BJ (cell line): ENCODE data around the gene CARD14. TPM values are rescaled to one million over a fixed set of nuclear protein-coding genes. Genes with fewer than 3 reads are reported as not detected.
"Not testable (repeated sequence)": the region's sequence is repeated elsewhere in the genome, so short reads cannot be mapped to it uniquely, and the experiment has no call there.

Experiments used
- CTCF ChIA-PET: fragments of 350-600 bp; formaldehyde crosslinking; extraction: SDS; loops from one replicate; lab custom pipeline; 2021; ENCODE audit warnings: antibody characterized with exemption, inconsistent platforms; lab: Yijun Ruan, JAX
- POLR2A ChIA-PET: fragments of 300-600 bp; sonication (Branson Sonifier 250); formaldehyde crosslinking; extraction: SDS; loops from one replicate; lab custom pipeline; 2021; ENCODE audit warnings: antibody characterized with exemption; lab: Charles Lee
- DNase-seq: peaks from one replicate; pipeline ENCODE4 v3.0.0-alpha.2; 2011; ENCODE audit warnings: low read depth
- H3K27me3 ChIP-seq: 2 replicates; pipeline ENCODE4 v1.6.0; 2011; ENCODE audit warnings: low read length; ENCODE audit not compliant: control insufficient read depth, insufficient read depth
- H3K36me3 ChIP-seq: 2 replicates; pipeline ENCODE4 v1.5.1; 2011; ENCODE audit warnings: low read length; ENCODE audit not compliant: control insufficient read depth, insufficient read depth
- H3K4me3 ChIP-seq: 2 replicates; pipeline ENCODE4 v1.5.1; 2011; ENCODE audit warnings: low read depth, mild to moderate bottlenecking, control low read depth, low read length
- polyA plus RNA-seq: library from polyadenylated mRNA; depleted of rRNA; stranded (reverse); fragments of >200 nt; gene quantifications from 2 replicates; pipeline ENCODE4 v1.2.3, GENCODE V29; 2011
- TF ChIP-seq, protein P1 (sequence below): IDR thresholded peaks from 2 replicates; pipeline ENCODE4 v1.5.1; 2011; ENCODE audit warnings: low read depth, mild to moderate bottlenecking, control low read depth, inconsistent platforms, low read length, moderate library complexity; ENCODE audit not compliant: insufficient read depth

CARD14 gene
- polyA plus RNA-seq, 1 experiment = not detected

DNA sequence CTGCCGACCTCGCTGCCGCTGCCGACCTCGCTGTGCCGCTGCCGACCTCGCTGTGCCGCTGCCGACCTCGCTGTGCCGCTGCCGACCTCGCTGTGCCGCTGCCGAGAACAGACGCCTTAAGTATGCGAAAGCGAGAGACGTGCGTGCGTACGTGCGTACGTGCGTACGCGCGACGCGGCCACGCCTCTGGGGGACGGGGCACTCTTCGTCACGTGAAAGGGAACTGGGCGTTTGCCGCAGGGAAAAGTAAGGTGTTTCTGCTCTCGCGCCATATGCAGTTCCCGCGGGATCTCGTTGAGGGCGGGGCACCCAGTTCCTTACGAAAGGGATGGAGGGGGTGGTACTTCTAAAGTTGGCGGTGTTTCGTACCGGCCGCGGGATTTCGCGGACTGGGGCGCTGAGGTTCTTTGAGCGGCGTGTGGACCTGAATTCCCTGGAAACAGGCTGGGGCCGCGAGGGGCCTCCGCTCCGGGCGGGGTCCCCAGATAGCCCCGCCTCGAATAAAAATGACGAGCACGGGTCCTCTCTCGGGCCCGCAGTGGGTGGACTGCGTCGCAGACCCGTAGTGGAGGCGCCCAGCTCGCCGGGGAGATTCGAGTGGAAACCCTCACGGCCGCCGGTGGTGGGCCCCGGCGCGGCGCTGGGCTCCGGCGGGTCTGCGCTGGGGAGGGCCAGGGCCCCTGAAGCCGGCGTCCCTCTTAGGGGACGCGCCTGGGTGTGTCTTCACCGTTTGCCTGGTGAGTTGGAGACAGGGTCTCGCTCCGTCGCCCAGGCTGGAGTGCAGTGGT, 22.6 kb upstream of the CARD14 start, which contains the start of gene EIF4A3:
EIF4A3 (minus strand) TSS at position 94 of the 788 bp plus-strand sequence. CDS start 167 bp downstream, outside the sequence.
- ChIA-PET POLR2A (no interaction called here), CTCF (interaction anchor here (1.0 to 3.0 kb wide), 4 partner anchors 46 to 115 kb away, joined by 3 to 18 read pairs (median 4); partner anchors contain the start of gene GAA)
- peaks cover 10% of the 10 kb centered on the region for H3K36me3 ChIP-seq
- TF ChIP-seq, protein P1, sequence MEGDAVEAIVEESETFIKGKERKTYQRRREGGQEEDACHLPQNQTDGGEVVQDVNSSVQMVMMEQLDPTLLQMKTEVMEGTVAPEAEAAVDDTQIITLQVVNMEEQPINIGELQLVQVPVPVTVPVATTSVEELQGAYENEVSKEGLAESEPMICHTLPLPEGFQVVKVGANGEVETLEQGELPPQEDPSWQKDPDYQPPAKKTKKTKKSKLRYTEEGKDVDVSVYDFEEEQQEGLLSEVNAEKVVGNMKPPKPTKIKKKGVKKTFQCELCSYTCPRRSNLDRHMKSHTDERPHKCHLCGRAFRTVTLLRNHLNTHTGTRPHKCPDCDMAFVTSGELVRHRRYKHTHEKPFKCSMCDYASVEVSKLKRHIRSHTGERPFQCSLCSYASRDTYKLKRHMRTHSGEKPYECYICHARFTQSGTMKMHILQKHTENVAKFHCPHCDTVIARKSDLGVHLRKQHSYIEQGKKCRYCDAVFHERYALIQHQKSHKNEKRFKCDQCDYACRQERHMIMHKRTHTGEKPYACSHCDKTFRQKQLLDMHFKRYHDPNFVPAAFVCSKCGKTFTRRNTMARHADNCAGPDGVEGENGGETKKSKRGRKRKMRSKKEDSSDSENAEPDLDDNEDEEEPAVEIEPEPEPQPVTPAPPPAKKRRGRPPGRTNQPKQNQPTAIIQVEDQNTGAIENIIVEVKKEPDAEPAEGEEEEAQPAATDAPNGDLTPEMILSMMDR = 0 out of 2 replicates have a peak, but pooled peaks have one; percentile 1
- peak within 1 kb of the TSS; percentile 68 for H3K4me3 ChIP-seq
- DNase-seq = peak; percentile 98
- H3K27me3 ChIP-seq = no peaks in the 10 kb centered on the region

DNA sequence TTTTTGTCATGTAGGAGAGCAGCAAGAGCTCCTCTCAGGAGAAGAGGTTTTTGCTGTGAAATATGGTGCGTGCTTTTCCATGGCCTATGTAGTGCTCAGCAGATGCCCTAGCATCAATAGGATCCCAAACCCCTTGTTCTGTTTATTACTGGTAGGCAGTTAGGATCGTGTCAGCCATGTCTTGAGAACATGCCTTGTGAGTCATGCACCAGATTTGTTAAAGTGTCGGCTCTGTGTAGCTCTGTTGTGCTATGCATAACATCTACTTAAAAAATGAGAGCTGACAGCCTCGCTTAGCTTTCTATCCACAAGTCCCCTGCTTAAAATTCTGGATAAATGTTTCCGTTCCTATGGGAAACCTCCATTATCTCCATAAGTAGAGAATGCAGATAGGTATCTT, 18.5 kb upstream of the CARD14 start:
- ChIA-PET POLR2A (no interaction called here), CTCF (no interaction called here)
- TF ChIP-seq, protein P1 = no peak
- H3K36me3 ChIP-seq = no peaks in the 10 kb centered on the region
- no peak overlapping the region for H3K4me3 ChIP-seq
- DNase-seq = peak; percentile 53
- no peaks in the 10 kb centered on the region for H3K27me3 ChIP-seq

DNA sequence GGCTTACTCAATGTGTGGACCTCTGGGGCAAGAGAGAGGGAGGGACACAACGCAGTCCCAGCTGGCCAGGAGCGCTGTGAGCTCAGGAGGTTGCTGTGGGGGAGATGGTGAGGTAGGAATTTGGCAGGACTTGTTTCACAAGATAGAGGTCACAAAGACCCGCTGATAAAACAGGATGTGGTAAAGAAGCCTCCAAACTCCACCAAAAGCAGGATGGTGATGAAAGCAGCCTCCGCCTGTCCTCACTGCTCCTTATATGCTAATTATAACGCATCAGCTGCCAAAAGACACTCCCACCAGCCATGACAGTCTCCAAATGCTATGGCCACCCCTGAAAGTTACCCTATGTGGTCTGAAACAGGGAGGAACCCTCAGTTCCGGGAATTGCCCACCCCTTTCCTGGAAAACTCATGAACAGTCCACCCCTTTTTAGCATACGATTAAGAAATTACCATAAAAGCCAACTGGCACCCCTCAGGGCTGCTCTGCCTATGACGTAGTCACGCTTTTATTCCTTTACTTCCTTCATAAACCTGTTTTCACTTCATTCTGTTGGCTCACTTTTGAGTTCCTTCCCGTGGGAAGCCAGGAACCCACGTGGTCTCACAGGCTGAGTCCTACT, 17.6 kb upstream of the CARD14 start:
- Histone ChIP-seq H3K36me3 (no peaks in the 10 kb centered on the region), H3K27me3 (no peaks in the 10 kb centered on the region), H3K4me3 (no peak overlapping the region)
- CTCF ChIA-PET = no interaction called here
- DNase-seq = peak; percentile 75
- POLR2A ChIA-PET = no interaction called here
- TF ChIP-seq, protein P1 = no peak

DNA sequence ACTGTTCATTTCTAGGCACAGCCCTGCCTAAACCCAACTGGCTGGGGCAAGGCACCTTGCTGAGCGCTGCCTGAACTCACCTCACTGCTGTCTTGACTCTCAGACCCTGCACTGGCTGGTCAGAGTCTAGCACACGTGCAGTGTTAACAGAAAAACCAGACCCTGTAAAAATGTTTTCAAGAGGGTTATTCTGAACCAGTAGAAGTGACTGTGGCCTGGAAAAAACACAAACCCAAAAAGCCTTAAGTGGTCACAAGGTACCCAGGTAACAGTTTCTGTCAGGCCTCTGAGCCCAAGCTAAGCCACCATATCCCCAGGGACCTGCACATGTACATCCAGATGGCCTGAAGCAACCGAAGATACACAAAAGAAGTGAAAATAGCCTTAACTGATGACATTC, 16.8 kb upstream of the CARD14 start:
- Histone ChIP-seq H3K36me3 (no peaks in the 10 kb centered on the region), H3K27me3 (no peaks in the 10 kb centered on the region), H3K4me3 (no peak overlapping the region)
- ChIA-PET CTCF (no interaction called here), POLR2A (no interaction called here)
- TF ChIP-seq, protein P1 = no peak
- no peak for DNase-seq

DNA sequence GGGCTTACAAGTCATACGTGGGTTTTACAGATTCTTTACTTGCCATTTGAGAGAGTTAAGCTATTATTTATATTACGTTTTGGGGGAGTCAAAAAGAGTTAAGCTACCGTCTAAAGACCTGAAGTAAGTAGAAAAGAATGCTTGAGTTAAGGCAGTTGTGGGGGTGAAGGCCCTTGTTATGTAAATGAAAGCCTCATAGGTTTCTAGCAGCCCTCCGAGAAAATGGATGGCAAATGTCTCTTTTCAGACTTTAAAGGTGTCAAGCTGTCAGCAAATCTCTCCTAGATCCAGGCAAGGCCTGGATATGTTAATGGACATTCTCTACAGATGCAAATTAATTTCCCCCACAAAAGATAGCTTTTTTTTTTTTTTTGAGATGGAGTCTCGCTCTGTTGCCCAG, 15.7 kb upstream of the CARD14 start:
- ChIA-PET POLR2A (no interaction called here), CTCF (interaction anchor here (1.6 kb wide), 1 partner anchor 54 kb away, joined by 3 read pairs; no protein-coding TSS in a partner anchor)
- Histone ChIP-seq H3K27me3 (no peaks in the 10 kb centered on the region), H3K36me3 (no peaks in the 10 kb centered on the region), H3K4me3 (no peak overlapping the region)
- no peak for DNase-seq
- TF ChIP-seq, protein P1 = no peak

DNA sequence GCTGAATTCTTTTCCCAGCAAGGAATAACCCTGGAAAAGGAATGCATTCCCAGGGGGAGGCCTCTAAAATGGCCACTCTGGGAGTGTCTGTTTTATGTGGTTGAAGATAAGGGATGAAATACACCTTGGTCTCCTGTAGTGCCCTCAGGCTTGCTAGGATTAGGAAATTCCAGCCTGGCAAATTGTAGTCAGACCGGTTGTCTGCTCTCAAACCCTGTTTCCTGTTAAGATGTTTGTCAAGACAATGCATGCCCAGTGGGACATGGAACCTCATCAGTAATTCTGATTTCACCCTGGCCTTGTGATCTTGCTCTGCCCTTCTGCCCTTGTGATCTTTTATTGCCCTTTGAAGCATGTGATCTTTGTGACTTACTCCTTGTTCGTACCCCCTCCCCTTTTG, 14.2 kb upstream of the CARD14 start:
- H3K27me3 ChIP-seq, DNase-seq, H3K4me3 ChIP-seq, POLR2A ChIA-PET, H3K36me3 ChIP-seq: not testable (repeated sequence)
- CTCF ChIA-PET = interaction anchor here (1.3 kb wide), 1 partner anchor 54 kb away, joined by 3 read pairs; the partner anchor contains the start of gene GAA
